Measurements from ENCODE around the gene RNASEL.
A peak's percentile ranks its signal among the peaks of the same experiment; 100 is the strongest.

RNASEL gene

DNA sequence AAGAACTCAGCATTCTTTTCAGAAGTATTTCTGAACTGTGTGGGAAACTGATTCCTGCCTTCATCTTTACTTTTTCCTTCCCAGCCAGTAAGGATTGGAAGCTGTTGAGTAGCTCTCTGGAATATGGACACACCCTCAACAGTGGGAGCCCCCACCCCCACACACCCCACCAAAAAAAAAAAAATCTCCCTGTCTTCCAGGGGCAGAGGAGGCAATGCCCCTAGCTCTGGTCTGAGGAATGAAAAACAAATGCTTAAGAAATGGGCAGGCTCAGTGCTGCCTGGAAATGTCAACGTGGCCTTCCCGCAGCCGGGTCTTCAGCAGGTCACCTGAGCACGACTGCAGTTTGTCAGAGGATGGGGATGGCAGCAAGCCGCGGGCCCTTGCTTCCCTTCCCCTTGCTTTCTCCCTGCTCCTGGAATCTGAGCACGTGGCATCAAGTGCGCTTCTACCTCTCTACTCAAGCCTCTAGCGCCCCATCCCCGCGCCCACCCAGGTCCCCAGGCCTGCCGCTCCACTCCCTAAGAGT is 14.7 kb upstream of the RNASEL start:
- intact Hi-C loops (cut with DNase I) = no loop called here
- DNase-seq = peak in 2 of 42 donors; percentile 17 to 33

DNA sequence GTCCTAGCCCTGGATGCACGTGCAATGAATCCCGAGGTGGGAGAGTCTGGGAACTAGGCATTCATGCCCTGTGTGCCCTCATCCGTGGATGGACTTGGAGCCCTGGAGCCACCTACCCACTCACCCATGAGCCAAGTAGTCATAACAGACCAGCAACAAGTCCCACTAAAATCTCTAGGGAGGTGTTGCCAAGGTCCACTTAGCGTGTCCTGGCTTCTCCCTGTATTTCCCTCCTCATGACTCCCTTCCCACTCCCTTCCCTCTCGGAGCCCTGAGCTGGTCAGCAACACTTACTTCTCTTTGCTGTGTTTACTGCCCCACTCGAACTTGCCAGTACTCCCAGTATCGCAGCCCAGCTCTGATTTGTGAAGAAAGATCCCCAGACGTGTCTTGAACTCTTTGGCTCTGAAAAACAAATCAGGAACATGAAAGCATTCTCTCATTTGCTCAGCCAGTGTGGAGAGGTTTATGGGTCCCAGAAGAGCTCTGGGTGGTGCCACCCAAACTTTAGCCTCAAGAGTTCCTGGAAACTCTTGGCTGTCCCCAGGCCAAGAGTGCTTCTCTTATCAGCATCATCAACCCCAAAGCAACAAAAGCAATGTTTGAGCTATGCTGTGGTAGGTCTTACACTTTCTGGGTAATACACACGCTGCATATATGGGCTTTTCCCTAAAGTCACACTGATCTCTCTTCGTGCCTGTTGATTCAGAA is 14.0 kb upstream of the RNASEL start:
- intact Hi-C loops (cut with DNase I) = no loop called here
- peak in 1 of 42 donors; percentile 40 for DNase-seq

DNA sequence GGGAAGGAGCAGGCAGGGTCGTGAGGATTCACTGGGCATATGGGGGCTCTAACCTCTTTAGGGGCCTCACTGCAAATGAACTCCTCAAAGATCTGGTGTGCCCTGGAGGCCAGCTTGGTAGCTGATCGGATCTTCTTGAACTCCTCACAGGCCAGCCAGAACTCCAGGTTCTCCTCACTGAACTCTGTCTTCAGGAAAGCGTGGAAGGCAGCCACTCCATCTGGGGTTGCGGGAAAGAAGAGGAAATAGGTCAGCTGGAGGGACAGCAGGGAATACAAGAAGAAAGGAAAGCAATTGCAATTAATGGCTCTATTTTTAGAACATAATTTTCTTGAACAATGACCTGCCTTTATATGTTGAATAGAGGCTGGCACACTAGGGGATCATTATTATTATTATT is 12.9 kb upstream of the RNASEL start:
- DNase-seq = peak in 3 of 42 donors; percentile 17 to 42 (median 24)
- intact Hi-C loops (cut with DNase I) = loop anchor here (2.0 kb wide), 1 partner anchor 185 kb away; no protein-coding TSS in a partner anchor

DNA sequence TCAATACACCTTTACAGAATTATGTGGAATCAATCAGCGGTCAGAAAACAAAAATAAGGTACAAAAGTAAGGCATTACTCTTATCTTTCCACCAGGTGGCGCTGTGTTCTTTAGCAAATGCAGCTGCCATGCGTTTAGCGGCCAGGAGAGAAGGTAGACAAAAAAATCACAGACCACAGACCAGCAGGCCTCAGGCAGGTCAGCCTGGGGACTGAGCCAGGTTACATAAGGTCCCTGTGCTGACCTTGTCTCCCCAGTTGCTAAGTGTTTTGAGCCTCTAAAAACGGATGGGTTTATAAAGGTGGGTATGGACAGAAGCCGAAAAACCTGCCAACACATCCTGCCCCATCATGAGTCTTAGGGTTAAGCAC is 12.3 kb upstream of the RNASEL start:
- peak in 39 of 42 donors; percentile 12 to 89 (median 68) for DNase-seq
- intact Hi-C loops (cut with DNase I) = loop anchor here (2.0 kb wide), 1 partner anchor 185 kb away; no protein-coding TSS in a partner anchor

DNA sequence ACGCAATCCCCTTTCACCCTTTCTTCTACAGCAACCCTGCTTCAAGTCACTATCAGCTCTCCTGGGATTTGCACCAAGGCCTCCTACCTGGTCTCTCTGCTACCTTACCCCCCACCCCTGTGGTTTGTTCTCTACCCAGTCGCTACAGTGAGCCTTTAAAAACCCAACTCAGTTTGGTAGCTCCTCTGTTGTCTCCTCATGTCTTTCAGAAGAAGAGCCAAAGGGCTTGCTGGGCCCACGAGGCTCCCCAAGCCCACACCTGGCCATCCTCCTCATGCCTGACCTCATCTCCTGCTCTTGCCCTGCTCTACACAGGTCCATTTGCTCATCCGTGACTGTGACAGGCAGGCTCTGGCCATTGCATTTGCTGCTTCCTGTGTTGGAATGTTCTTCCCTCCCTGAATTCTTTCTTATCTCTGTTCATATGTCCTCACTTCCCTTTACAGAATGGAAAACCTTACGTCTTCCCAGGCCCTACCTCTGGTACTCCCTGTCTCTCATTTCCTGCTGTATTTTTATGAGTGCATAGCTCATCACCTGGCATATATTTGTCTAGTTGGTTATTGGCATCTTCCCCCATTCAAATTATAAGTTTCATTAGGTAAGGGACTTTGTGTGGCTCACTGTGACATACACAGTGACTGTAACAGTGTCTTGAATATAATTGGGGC is 11.8 kb upstream of the RNASEL start:
- DNase-seq = peak in 1 of 42 donors; percentile 22
- intact Hi-C loops (cut with DNase I) = loop anchor here (2.0 kb wide), 1 partner anchor 186 kb away; no protein-coding TSS in a partner anchor

DNA sequence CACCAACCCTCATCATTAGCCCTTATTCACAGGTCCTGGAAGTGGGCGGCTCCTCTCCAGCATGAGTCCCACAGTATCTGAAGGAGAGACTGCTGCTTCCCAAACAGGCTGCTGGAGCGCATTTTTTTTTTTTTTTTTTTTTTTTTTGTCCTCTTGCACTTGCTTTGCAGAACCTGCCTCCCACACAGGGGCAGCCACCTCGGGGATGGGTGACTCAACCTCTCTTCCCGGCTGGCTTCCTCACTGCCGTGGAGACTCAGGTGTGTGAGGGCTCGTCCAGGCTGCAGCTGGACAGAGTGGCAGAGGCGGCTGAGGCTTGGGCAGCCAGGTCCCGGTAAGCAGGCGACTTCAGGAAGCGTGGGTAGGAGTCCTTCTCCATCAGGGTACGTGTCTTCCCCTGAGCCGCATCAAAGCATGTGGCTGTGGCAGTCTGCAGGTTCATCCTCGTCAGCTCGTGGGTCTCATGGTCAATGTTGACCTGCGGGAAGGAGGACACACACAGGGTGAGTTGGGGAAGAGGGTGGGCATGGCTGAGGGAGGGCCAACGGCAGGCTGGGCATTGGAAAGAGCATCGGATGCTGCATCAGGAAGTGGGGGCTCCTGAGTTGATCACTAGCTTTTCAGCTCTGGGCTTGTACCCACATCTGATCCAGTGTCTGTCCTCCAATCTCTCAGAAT is 11.1 kb upstream of the RNASEL start:
- intact Hi-C loops (cut with DNase I) = loop anchor here (2.0 kb wide), 1 partner anchor 187 kb away; no protein-coding TSS in a partner anchor
- DNase-seq = peak in 32 of 42 donors; percentile 34 to 79 (median 60)

DNA sequence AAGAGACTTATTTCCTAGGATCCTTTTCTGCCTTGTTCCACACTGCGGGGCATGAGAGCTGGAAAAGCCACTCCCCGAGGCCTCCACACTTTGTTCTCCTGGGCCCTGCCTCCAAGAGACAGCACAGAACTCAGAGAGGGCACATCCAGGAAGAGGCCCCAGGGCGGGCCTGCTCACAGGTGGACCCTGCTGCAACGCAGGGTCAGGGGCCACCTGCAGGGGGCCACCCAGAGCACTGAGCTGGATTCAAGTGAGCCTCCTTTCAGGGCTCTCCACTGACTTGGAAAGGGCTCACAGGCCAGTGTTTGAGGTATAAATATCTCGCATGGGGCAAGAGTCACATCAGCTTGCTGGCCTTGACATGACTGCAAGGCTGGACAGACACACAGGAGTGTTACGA is 10.3 kb upstream of the RNASEL start:
- intact Hi-C loops (cut with DNase I) = loop anchor here (10.0 kb wide), 1 partner anchor 515 kb away; no protein-coding TSS in a partner anchor
- no peak for DNase-seq

DNA sequence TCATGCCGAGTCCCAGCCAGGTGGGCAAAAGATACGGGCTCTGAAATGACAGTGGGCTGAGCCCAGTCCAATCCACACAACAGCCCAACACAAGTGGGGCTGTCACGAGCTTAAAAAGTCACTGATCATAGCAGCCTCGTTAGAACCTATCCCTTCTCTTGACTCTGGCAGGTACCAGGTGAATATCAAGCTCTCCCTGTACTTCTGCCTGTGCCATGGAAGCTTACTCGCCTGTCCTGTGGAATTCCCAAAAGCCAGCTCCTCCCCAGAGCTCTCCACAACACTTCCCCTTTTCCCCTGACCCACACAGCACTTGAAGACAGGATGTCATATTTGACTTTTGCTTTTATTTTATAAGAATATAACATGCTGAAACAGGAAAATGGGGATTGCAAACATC is 9.2 kb upstream of the RNASEL start:
- intact Hi-C loops (cut with DNase I) = loop anchor here (10.0 kb wide), 1 partner anchor 513 kb away; no protein-coding TSS in a partner anchor
- no peak for DNase-seq

DNA sequence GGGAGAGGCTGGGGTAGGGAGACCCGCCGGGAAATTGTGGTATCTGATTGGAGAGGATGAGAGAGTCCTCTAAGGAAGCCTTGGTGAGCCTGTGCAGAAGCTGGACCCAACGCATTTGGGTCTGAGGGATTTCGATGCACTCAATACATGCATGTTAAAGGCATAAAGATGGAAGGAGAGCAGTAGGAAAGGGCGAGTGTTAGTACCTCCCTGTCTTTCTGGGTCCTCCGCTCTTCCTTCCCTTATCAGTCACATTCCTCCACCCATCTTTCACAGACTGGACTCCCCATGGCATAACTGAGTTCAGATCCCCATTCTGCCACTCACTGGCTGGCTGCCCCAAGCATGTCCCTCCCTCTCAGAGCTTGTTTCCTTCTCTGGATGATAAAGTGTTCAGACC is 7.9 kb upstream of the RNASEL start:
- DNase-seq = no peak
- intact Hi-C loops (cut with DNase I) = loop anchor here (10.0 kb wide), 1 partner anchor 512 kb away; no protein-coding TSS in a partner anchor

DNA sequence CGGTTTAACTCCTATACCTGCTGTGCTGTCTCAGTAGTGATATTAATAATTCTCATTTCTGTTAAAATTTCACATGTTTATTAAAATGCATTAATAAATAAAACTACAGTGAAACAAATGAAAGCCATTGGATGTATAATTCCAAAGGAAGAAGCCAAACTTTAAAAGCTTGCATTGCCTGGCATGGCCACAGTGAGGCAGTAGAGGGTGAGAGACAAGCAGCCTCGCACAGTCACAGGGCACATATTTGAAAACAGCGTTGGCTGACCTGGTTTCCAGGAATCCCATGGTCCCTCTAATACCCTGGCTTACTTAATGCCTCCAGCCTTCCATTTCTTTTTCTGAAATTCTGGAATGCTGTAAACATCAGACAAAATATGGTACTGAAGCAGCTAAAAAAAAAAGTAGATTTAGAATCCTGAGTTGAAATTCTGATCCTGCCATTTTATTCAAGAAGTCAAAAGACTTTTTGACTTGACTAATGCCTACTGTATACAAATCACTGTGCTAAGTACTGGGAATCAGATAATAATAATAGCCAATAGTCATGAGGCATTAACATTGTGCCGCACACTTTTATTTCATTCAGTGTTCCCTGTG is 6.7 kb upstream of the RNASEL start:
- DNase-seq = peak; percentile 40 to 91 (median 78)
- intact Hi-C loops (cut with DNase I) = loop anchor here (10.0 kb wide), 1 partner anchor 511 kb away; no protein-coding TSS in a partner anchor

DNA sequence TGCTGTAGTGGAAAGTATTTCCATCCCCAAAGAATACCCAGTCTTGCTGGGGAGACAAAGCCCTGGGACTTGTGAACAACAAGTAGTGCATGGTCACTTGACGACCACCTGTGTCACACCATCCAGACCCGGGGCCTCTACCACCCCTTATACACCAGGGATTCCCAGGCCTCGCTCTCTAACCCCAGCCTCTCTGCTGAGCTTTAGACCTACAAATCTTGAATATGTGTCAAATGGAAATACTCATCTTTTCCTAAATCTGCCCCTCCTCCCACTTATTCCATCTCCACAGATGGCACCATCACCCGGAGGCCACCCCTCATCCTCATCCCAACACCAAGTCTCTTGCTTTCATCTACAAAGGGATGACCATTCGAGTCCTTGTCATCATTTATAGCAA is 875 bp upstream of the RNASEL start:
- no peak for DNase-seq
- intact Hi-C loops (cut with DNase I) = loop anchor here (10.0 kb wide), 1 partner anchor 505 kb away; no protein-coding TSS in a partner anchor

DNA sequence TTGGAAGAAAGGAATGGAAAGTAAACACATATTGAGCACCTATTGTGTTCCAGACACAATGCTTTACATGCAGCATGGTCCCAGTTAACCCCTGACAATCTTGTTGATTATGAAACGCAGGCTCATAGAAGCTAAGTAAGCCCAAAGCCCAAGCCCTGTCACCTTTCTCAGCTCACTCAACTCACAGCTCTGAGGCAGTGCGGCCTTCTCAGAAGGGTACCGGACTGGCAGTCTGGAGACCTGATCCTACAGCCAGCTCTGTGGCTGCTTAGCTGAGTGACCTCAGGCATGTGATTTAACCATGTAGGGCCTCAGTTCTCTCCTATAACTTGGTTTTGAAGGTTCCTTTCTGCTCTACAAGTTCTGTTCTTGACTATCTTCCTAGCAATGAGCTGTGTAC is 464 bp upstream of the RNASEL start:
- intact Hi-C loops (cut with DNase I) = no loop called here
- DNase-seq = no peak

DNA sequence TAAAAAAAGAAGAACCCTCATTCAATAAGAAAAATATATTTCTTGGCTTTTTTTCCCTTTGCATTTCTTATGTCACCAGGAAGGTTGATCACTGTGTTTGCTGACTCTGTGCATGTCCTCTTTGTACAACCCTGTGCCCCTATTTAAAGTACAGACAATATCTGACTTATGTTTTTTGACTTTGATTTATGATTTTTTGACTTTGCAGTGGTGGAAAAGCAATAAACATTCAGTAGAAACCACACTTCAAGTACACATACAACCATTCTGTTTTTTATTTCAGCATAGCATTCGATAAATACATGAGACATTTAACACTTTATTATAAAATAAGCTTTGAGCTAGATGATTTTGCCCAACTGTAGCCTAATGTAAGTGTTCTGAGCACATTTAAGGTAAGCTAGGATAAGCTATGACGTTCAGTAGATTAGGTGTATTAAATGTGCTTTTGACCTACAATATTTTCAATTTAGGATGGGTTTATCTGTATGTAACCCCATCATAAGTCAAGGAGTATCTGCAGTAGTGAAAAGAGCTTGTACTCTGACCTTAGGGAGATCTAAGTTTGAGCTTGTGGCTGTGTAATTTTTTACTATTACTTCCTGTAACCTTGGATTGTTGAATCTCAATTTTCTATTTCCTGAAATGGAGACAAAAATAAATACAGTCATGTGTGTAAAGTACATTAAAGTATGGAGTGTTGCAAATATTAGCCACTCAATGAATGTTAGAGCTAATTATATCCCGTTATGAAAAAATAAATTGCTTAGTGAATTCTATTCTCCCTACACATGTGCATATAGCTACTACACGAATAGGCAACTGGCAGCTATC is 1.2 kb downstream of the RNASEL start:
- intact Hi-C loops (cut with DNase I) = no loop called here
- no peak for DNase-seq

DNA sequence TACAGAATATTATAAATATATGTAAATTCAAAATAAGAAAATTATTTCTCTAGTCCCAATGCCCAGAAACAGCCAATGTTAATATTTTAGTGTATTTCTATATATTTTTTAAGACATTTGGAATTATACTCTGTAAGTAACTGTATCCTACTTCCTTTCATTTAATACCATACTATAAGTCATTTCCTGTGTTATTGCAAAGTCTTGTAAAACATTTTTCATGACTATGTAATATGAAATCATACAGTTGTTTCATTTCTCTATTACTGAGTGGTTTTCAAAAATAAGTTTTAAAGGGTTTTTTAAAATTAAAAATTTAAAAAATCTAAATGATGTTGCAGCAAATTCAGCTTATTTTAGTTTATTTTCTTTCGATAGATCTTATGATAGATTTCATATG is 2.0 kb downstream of the RNASEL start:
- intact Hi-C loops (cut with DNase I) = no loop called here
- DNase-seq = no peak

DNA sequence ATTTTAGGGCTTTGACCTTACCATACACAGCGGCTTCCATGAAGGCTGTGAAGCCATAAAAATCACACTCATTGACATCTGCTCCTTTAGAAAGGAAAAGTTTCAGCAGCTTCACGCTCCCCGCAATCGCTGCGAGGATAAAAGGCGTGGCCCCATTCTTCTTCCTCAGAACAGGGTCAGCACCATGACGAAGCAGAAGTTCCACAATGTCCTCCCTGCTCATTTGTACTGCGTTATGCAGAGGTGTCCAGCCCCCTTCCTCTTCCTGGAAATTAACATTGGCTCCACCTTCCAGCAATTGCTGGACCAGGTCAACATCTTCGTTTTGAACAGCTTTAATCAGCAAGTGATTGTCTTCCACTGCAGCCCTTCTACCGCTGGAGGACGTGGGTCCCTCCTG is 2.7 kb downstream of the RNASEL start:
- intact Hi-C loops (cut with DNase I) = no loop called here

DNA sequence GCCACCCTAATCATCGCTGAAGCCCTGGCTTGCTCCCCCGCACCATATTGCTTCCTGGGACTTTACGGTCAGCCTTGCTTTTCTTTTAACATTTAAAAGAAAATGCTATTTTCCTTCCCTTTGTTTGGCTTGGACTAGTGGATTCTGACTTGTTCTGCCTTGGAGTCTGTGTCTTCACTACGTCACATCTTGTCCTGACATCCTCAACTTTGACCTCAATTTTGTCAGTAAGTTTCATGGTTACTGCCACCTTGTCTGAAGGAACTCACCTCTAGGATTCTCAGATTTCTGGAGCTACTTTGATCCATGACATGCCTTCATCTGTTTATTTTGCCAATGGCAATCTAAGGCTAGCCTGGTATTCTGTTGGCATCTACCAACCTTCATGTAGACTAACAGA is 4.3 kb downstream of the RNASEL start:
- no peak for DNase-seq
- intact Hi-C loops (cut with DNase I) = no loop called here

More for the DNA sequence above, 2.7 kb downstream of the RNASEL start:
- no peak for DNase-seq

DNA sequence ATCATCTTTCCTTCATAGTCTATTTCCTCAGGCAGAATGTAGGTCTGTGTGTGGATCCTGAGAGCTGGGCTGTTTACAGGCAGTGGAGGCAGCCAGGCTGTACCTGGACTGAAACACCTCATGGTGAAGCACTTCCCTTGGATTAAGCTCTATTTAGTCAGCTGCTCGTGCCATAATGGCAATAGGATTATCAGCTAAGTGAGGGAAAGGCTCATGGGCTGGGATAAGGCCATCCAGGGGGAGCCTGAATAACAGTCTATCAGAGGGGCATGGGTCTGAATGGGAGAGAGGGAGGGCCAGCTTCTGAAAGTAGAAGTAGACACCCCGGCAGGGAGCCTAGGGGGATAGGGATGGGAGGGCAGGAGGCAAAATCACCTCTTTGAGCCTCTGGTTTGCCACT is 8.3 kb downstream of the RNASEL start:
- intact Hi-C loops (cut with DNase I) = no loop called here

DNA sequence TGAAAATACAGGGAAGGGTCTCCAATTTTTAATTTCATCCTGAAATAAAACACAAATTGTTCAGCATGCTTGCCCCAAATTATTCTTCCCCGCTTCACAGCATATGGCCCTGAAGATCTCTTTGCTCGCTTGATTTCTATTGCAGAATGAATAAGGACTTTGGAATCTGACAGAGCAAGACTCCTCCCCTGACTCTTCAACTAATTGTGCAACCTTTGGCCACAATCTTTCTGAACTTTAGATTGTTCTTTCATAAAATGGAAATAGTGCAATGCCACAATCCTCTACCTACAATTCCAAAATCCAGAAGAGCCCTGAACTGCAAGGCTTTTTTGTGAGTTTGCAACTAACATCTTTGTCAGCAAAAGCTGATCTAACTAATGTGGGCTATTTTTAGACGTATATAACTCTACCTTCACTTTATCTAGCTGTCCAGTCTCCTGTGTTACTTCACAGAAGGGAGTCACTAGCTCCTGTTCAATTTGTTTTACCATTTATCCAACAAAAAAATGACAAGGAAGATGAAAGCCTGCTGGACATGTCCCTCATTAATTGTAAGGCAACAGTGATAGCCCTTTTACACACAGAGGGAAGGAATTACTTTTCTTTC is 13.4 kb downstream of the RNASEL start:
- intact Hi-C loops (cut with DNase I) = no loop called here
- no peak for DNase-seq

More for the DNA sequence above, 8.3 kb downstream of the RNASEL start:
- DNase-seq = no peak
